ENCODE data around the gene PDK2.

The PDK2 gene

GRCh38 chr17:50115756-50116155 lies 20.6 kb downstream of the PDK2 start:
- no peak for DNase-seq (ENCODE audit: low read depth)
- no peak overlapping the region for H3K4me3 ChIP-seq (ENCODE audit: low read length)
- no peak for TF ChIP-seq CTCF (conservative IDR thresholded peaks at IDR 0.05; ENCODE audit: low read length)

DNA sequence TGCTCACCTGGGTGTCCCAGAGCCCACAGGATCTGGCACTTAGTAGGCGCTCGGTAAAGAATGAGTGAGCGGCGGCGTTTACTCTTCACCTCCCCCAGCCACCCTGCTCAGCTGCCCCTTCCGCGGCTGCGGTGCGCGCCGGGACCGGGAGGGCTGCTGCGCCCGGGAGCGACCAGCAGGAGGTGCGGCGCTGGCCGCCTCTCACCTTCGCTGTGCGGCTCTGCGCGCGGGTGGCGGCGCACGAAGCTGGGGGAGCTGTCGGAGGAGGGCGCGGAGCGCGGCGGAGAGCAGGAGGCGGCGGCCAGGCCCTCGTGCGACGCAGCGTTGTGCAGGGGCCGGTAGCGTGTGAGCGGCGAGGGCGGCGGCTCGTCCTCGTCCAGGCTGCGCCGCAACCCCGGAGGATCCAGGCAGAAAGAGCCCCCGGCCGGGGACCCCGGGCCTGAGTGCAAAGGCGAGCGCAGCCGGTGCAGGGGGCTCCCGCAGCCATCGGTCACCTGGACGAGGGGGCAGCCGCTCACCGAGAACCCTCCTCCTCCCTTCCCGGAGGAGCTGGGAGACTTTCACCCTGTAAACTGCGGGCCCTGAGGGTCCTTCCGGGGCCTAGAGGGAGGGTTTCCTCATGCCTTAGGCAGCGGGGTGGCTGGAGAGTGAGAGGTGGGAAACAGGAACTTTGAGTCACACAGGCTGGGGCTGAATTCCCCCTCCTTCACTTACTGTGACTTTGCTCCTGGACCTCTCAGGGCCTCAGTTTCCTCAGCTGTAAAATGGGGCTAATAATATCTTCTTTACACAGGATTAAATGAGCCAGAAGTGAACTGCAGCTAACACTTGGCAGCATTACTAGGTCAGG lies 22.3 kb downstream of the PDK2 start:
- TF ChIP-seq CTCF (conservative IDR thresholded peaks at IDR 0.05; ENCODE audit: low read length) = peak; percentile 48
- peak; percentile 44 for DNase-seq (ENCODE audit: low read depth)
- no peak overlapping the region for H3K4me3 ChIP-seq (ENCODE audit: low read length)

- TF ChIP-seq CTCF (conservative IDR thresholded peaks at IDR 0.05; ENCODE audit: low read length) = no peak
- no peak for DNase-seq (ENCODE audit: low read depth)
- no peak overlapping the region for H3K4me3 ChIP-seq (ENCODE audit: low read length)
Measured at GRCh38 chr17:50118076-50118827, 23.1 kb downstream of the PDK2 start.

DNA sequence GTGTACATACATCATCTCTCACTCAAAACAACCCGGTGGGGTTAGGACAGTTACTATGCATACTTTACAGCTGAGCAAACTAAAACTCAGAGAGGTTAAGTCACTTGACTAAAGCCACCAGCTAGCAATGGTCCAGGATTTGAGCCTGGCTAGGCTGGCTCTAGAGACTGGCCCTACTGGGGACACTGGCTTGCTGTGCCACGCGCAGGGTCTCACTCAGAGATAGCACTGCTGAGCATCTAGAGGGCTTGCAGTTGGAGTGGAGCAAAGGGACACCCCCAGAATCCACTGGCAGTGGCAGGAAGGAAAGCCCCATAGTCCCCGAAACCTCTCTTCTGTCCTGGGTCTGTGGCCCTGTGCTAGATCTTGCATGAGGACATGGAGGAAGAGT lies 23.7 kb downstream of the PDK2 start:
- H3K4me3 ChIP-seq (ENCODE audit: low read length) = no peak overlapping the region
- DNase-seq (ENCODE audit: low read depth) = no peak
- no peak for TF ChIP-seq CTCF (conservative IDR thresholded peaks at IDR 0.05; ENCODE audit: low read length)

DNA sequence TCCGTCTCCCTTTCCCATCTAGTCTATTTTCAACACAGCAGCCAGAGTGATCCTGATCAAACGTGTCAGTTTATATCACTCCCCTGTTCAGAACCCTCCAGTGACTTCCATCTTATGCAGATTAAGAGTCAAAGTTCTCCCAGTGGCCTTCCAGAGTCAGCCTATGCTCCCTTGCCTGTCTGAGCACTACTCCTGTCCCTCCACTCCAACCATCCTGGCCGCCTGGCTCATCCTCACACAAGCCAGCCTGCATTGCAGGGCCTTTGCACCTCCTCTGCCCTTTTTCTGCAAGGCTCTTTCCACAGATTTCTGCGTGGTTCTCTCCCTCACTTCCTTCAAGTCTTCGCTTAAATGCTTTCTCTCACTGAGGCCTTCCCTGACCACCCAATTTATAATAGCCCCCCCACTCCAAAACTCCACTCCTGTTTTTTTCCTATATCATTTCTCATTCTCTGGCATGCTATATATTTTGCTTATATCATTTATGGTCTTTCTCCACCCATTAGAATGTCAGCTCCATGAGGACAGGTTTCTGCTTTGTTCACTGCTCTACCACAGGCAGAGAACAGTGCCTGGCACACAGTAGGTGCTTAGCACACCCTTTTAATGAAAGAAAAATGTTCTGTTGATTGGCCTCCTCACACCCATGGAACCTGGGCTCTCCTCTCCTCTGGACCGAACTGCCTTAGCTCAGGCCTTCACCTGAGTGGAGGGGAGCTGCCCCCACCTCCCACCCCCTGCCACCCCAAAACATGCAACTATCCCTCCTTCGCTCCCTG lies 25.5 kb downstream of the PDK2 start:
- H3K4me3 ChIP-seq (ENCODE audit: low read length) = no peak overlapping the region
- no peak for TF ChIP-seq CTCF (conservative IDR thresholded peaks at IDR 0.05; ENCODE audit: low read length)
- no peak for DNase-seq (ENCODE audit: low read depth)

DNA sequence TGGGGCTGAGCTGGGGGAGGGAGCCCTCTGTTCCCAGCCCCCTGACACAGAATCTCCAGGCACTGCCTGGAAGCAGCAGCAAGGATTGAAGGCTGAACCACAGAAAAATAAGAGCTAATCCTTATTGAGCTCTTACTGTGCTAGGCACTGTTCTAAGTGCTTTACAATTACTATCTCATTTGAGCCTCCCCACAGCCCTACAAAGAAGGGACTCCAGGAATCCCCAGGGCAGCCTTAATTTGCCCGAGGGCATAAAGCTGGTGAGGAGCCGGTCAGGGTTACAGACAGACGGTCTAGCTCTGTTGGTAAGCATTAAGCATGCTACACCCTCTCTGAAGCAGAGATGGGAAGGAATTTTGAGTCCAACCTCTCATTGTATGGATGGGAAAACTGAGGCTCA lies 27.8 kb downstream of the PDK2 start:
- no peak for TF ChIP-seq CTCF (conservative IDR thresholded peaks at IDR 0.05; ENCODE audit: low read length)
- no peak for DNase-seq (ENCODE audit: low read depth)
- no peak overlapping the region for H3K4me3 ChIP-seq (ENCODE audit: low read length)
